Activated CD8-positive, alpha-beta memory T cell treated with anti-CD3 and anti-CD28 coated beads for 1 hour (primary cell): ENCODE measurements around the gene UBXN10.

Experiments
- DNase-seq, 2 donors: peaks; one replicate each; pipeline ENCODE4 v3.0.0-alpha.2; 2020; ENCODE audit warnings: low read depth in 1 of 2; ENCODE audit errors: extremely low read depth in 1 of 2

Gene UBXN10

DNA sequence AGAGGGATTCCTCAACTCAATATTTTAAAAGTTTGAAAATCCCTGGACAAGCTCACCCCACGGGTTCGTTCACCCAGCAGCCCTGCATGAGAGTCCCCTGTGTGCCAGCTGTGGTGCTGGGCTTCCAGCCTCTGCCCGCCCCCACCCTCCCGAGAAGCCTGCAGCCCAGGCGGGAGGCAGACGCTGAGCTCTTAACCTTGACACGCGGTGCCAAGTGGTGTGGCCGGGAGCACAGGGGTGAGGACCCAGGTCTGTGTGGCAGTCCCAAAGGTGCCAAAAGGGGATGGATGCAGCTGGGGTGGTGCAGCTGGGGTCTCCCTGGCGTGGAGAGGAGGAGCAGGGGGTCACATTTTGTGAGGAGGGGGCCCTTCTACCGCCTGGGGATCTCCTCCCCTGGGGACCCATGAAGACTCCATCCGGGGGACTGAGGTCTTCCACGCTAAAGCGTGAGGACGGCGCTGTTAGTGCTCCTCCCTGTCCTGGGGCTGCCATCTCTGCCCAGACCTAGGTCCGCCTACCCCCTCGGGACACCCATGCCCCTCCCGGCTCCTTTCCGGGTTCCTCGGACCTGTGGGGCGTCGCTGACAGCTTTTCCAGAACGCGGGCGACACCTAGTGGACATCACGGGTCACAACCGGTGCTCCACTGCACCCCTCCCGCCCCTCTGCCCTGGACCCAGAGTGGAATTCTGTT is 33.8 kb upstream of the UBXN10 start:
- peak; percentile 51 to 68 for DNase-seq

DNA sequence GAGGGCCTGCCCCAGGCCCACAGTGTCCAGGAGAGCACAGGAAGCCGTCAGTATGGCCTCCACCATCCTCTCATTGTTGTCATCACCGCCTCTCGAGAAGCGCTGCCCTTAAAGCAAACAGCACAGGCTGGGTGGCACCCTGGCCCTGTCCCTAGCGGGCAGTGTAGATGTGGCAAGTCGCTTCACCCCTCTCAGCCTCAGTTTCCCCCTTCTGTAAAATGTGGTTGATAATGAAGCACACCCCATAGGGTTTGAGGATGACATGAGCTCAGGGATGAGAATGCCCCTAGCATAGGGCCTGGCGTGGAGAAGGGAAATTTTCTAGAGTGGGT is 33.3 kb upstream of the UBXN10 start:
- no peak for DNase-seq

DNA sequence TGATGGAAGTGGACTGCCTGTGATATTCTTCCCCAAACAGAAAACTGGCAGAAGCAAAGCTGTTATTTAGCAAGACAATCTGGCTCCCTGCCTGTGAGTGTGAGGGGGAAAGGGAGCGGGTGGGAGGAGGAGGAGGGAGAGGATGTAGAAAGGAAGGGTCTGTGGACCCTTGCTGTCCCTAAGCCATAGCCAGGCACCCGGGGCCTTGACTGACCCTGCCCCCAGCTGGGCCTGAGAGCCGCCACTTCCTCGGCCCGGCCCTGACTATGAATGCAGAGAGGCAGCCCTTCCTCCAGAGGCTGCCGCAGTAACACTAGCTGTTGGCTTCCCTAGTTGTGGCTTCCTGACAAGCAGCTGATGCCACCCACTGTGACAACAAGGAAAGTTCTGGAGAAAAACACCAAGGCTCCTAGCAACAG is 32.9 kb upstream of the UBXN10 start:
- no peak for DNase-seq

DNA sequence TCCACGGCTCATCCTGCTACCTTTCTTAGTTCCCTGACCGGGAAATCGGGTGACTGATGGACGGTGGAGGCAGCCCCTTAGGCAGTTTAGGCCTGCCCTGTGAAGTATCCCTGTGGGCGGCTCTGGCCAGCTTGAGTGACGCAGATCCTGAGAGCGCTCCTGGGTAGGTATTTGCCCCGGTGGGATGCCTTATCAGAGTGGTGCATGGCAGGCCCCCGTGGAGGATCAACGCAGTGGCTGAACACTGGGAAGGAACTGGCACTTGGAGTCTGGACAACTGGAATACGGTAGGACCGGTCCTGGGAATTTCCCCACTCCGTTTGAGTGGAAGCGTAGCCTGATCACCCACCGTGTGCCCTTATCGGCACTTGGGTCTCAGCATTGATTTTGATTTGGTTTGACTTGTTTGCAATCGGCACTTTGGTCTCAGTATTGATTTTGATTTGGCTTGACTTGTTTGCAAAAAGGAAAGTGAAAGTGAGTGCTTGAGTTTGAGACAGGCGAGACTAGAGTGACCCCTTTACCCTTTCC is 31.5 kb upstream of the UBXN10 start:
- no peak for DNase-seq

DNA sequence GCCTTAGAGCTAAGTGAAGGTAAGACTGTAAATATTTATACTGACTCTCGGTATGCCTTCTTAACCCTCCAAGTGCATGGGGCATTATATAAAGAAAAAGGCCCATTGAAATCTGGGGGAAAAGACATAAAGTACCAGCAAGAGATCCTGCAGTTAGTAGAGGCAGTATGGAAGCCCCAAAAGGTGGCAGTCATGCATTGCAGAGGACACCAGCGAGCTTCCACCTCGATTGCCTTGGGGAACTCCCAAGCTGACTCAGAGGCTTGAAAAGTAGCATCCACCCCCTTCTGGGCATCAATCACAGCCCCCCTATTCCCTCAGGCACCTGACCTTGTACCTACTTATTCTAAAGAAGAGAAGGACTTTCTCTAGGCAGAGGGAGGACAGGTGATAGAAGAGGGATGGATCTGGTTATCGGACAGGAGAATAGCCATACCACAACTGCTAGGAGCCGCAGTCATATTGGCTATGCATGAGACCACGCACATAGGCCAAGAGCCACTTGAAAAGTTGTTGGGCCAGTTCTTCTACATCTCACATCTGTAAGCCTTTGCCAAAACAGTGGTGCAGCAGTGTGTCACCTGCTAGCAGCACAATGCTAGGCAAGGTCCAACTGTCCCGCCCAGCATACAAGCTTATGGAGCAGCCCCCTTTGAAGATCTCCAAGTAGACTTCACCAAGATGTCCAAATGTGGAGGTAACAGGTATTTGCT is 27.4 kb upstream of the UBXN10 start:
- DNase-seq: no peak

DNA sequence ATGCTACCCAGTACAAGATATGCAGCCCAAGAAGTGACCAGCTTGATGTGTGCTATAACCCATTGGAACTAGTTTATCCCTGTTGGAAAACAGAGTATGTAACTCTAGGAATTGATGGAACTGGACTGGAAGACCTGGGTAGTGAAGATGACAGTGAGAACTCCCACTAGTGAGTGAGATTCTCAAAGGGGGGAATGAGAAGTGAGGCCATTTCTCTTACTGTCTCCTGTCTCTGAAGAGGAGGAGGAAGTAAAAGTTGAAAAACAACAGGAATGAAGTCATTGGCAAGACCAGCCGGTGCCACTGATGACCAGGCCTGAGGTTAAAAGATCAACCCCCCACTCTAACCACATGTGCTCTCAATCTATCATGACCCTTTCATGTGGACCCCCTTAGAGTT is 25.9 kb upstream of the UBXN10 start:
- DNase-seq: no peak

DNA sequence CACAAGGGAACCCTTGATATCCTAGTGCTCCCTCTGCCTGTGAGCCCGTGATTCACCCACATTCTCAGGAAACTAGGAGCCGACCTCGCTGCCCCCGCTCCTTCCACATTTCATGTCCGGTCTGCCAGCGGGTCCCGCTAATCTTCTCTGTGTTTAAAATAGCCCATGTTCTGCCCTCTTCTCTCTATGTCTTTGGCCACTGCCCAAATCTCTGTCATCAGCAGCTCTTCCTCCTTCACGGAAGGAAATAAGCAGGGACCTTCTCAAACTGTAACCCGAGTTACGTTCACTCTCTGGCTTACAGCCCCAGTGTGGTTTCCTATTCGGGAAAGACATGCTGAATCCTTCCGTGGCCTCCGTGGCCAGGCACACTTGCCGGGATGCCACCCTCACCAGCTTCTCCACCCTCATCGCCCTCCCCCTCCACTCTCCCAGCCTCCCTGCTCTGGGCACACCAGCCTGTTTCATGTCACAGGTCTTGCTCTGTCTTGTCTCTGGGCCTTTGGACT is 21.1 kb upstream of the UBXN10 start:
- DNase-seq: no peak

DNA sequence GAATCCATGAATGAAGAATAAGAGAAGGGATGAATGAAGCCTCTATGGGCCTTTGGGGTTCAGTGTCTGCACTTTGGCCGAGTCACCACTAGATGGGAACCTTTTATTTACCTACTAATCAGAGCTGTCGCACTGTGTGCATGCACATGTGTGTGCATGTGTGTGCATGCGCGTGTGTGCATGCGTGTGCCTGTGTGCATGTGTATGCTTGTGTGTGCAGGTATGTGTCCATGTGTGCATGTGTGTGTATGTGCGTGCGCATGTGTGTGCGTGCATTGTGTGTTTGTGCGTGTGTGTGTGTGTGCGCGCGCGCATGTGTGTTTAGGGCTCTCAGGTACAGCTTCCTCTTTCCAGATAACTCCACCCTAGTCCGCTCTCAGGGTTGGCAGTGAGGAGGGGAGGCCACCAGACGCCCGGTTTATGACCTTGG is 20.4 kb upstream of the UBXN10 start:
- no peak for DNase-seq

DNA sequence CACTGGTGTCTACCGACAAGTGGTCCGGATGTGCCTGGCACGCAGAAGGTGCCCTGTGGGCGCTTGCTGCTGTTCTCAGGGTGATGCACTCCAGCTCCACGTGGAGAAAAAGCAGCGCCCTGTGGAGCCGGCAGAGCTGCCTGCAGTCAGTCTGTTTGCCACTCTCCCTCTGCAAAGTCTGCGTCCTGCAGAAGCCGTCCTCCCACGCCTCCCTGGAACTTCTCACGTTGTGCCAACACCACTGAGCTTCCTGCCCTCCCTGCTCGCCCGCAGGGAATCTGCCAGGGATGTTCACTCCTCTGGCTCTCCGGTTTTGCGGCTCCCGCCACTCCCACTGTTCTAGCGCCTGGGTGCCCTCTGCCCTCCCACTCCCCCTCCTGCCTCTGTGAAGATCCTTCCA is 19.8 kb upstream of the UBXN10 start:
- no peak for DNase-seq

DNA sequence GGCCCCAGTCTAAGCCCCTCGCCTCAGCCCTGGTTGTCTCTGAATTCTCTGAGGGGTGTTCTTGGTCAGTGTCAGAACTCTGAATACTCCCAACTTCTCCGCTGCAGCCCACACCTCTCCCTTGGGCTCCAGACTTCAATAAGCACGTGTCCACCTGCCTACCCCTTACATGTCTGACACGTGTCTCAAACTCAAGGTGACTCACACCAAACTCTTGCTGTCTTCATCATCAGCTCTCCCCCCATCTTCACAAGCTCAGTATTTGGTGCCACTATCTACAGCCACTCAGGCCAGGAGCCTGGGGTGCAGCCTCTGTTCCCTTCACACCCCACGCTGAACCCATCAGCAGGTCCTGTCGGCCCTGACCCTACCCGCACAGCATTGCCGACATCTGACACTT is 18.8 kb upstream of the UBXN10 start:
- DNase-seq: no peak

DNA sequence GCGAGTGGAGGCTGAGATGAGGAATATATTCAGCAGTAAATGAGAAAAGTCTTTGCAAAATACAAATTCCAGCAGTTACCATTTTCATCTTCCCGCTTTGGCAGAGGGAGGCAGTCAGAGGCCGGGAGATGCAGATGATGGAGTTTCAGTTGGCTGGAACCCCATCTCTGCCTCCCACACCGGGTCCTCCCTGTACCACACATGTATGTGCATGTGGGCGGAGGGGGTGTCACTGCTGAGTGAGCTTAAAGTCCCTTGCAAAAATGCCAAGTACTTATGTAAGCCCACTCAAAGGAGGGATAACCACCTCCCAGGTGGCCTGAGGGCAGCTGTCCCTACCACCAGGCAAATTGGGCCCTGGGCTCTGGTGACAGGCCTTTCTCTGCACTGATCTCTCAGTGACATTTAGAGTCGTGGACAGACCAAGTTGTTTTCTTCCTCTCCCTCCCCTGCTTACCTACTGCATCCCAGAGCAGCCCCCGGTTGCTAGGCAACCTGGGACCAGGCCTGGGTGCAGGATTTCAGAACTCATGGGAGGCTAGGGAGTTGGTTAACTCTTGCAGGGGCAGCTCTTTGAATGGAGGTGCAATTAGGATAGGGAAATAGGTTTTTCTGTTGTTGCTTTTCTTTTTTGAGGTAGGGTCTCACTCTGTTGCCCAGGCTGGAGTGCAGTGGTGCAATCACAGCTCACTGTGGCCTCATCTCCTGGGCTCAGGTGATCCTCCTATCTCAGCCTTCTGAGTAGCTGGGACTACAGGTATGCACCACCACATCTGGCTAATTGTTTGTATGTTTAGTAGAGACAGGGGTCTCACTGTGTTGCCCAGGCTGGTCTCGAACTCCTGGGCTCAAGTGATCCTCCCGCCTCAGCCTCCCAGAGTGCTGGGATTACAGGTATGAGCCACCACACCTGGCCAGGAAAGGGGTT is 17.1 kb upstream of the UBXN10 start:
- DNase-seq: no peak

DNA sequence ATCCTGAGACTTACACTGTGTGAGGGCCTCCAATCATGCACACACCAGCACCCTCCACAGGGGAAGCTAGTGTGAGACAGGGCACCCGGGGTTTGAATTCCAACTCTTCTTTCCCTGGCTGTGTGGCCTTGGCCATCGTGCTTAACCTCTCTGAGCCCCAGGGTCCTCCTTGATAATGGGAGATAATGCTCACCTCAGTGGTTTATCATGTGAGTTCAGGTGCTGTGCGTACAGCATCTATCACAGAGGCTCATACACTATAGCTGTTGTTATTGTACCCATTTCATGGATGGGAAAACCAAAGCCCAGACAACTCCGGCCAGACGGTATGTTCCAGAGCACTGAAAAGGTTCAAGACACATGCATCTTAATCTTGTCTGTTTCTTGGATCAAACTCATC is 16.0 kb upstream of the UBXN10 start:
- DNase-seq: no peak

DNA sequence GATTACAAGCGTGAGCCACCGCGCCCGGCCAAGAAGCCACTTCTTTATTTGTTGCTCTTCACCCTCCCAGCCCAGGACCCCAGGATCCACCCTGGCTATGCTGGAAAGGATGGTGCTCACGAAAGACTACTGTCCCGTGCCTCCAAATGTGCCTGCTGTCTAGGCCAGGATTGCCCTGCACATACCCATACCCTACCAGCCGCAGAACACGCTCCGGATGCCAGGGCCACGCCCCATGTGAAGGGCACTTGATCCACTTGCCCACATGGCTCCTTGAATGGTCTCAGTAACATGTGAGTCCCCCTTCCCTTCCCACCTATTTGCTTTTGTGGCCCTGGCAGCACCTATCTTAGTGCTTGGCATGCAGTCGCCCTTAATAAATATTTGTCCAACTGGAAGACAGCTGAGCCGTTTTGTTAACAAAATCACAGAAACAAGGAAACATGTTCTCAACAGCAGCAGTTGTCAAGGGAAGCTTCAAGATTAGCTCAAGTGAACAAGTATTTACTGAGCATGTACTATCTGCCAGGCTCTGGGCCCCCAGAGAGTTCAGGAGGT is 13.8 kb upstream of the UBXN10 start:
- DNase-seq: no peak

DNA sequence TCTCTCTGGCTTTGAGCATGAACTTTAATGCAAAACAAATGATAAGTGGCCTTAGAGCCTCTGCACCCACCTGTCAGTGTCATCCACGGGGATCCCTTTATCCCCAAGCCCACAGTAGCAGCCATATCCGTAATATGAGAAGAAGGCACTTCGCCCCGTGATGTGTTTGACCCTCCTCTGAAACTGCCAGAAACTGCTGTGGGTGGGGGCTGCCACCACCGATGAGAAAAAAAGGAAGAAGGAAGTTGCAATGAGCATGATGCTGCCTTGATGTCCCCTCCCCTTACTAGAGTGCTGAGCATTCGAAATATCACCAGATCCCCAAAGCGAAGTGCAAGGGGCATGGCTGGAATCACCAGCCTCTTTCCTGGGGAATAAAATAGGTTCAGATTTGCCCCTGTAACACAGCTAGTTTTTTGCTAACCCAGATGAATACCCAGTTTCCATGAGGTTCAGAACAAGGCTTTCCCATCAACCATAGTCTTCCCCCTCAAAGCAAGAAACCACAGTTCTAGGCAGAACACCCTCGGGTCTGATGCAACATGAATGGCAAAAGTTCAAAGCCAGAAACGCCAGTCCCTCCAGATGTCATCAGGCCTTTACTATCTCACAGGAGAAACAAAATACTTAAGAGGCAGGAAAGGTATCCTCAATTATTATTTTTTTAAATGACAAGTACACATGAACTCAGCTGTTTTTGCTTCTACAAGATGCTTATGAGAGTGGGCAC is 10.8 kb upstream of the UBXN10 start:
- no peak for DNase-seq

DNA sequence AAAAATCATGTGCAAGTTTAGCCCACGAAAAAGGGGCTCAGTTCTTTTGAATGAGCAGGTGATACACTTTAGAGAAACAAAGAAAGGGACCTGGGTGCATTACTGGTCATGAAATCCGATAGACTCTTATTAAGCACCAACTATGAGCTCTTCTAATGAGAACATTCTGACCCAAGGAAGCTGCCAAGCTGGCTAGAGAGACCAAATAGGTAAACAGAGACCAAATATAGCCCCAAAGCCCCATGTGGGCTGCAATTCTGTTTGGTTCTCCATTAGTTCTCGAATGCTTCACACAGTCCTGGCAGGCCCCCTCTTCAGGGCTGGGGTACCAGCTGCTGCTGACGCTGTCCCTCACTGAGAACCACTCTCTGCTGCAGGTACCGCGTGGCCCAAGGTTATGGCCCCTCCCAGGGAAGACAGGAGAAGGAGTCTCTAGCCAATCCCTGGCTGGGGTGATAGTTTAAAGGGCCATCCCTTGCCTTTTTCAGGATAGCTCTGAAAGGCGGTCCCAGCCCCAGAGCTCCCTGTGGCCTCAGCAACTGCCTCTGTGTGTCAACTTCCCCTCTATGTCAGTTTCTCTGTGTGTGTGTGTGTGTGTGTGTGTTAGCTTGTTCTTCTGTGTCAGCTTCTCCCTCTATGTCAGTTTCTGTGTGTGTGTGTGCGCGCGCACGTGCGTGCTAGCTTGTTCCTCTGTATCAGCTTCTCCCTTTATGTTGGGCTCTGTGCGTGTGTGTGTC is 7.1 kb upstream of the UBXN10 start:
- no peak for DNase-seq

DNA sequence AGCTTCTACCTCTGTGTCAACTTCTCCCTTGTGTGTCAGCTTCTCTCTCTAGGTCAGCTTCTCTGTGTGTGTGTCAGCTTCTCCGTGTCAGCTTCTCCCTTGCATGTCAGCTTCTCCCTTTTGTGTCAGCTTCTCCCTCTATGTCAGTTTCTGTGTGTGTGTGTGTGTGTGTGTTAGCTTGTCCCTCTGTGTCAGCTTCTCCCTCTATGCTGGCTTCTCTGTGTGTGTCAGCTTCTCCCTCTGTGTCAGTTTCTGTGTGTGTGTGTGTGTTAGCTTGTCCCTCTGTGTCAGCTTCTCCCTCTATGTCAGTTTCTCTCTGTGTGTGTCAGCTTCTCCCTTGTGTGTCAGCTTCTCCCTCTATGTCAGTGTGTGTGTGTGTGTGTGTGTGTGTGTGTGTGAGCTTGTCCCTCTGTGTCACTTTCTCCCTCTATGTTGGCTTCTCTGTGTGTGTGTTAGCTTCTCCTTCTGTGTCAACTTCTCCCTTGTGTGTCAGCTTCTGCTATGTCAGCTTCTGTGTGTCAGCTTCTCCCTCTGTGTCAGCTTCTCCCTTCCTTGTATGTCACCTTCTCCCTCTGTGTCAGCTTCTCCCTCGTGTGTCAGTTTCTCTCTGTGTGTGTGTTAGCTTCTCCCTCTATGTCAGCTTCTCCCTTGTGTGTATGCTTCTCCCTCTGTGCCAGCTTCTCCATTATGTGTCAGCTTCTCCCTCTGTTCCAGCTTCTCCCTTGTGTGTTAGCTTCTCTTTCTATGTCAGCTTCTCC is 6.3 kb upstream of the UBXN10 start:
- DNase-seq: no peak

DNA sequence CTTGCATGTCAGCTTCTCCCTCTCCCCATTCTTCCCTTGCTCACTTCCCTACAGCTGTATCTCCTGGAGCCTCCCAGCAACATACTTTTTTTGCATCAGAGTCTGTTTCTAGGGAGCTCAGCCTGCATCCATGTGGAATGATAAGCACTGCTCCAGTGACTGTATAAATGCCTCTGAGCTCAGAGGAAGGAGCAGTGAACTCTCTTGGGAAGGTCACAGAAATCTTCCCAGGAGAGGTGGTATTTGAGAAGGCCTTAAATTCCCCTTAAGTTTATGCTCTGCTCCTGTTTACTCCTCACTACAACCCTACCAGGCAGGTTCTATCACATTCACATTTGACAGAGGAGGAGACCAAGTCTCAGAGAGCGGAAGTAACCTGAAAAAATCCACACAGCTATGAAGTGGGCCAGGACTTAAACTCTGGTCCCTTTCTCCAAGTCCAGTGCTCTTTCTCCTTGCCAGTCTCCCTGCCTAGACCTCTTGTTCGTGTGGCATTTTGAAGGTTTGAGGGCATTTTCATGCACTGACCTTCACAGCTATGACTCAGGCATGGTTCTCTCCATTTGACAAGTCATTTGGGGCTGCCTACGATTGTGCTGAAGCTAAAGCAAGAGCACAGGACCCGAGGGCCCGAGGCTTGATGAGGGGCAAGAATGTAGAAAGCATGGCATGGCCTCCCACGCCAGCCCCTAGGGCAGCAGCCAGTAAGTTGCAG is 5.6 kb upstream of the UBXN10 start:
- no peak for DNase-seq

DNA sequence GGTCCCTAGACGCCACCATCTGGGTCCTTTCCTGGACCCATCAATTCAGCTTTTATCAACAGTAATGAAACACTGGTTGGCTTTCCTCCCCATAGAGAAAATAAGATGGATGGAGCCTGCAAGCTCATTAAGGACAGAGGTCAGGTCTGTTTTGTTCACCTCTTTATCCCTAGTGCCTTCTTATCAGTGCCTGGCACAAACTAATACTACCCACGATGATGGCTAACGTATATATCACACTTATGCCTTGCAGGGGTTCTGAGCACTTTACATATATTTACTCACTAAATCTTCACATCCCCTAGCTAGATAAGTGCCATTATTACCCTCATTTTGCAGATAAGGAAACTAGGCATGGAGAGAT is 5.1 kb upstream of the UBXN10 start:
- no peak for DNase-seq
